Glutamatergic neuron (in vitro differentiated cells): ENCODE data around the gene INO80C. TPM values are rescaled to one million over a fixed set of nuclear protein-coding genes. Genes with fewer than 3 reads are reported as not detected.
"Not testable (repeated sequence)": the region's sequence is repeated elsewhere in the genome, so short reads cannot be mapped to it uniquely, and the experiment has no call there.

Experiments used
- DNase-seq: peaks from one replicate; pipeline ENCODE4 v3.0.0; 2022
- H3K27ac Mint-ChIP-seq: one replicate; pipeline ENCODE4 v1.8.0; 2020; ENCODE audit warnings: mild to moderate bottlenecking, mixed read lengths, inconsistent platforms; ENCODE audit not compliant: unreplicated experiment
- H3K27me3 Mint-ChIP-seq: one replicate; pipeline ENCODE4 v1.8.0; 2020; ENCODE audit warnings: mild to moderate bottlenecking, moderate library complexity, mixed read lengths, inconsistent platforms; ENCODE audit not compliant: unreplicated experiment
- H3K36me3 Mint-ChIP-seq: one replicate; pipeline ENCODE4 v1.8.0; 2020; ENCODE audit warnings: mild to moderate bottlenecking, mixed read lengths, inconsistent platforms; ENCODE audit not compliant: unreplicated experiment
- H3K4me1 Mint-ChIP-seq: one replicate; pipeline ENCODE4 v1.8.0; 2020; ENCODE audit warnings: mild to moderate bottlenecking, low read depth, mixed read lengths, inconsistent platforms; ENCODE audit not compliant: unreplicated experiment
- H3K4me3 Mint-ChIP-seq: one replicate; pipeline ENCODE4 v1.8.0; 2020; ENCODE audit warnings: mild to moderate bottlenecking, mixed read lengths, inconsistent platforms; ENCODE audit not compliant: unreplicated experiment
- H3K9me3 Mint-ChIP-seq: one replicate; pipeline ENCODE4 v1.8.0; 2020; ENCODE audit warnings: mild to moderate bottlenecking, moderate library complexity, mixed read lengths, inconsistent platforms; ENCODE audit not compliant: unreplicated experiment
- total RNA-seq: library from RNA; stranded (reverse); fragmentation: NEBNext Ultra II Directional; extraction: Animal tissue kit (Norgen Biotek cat#: 25700); gene quantifications from one replicate; pipeline ENCODE4 v1.2.1, GENCODE V29; 2021; ENCODE audit not compliant: unreplicated experiment
- TF ChIP-seq, protein P1 (sequence below): fragments of 200-600 bp; sonication (generic); IDR thresholded peaks from one replicate; pipeline ENCODE4 v1.5.0; 2021; ENCODE audit not compliant: partially characterized antibody, unreplicated experiment

The INO80C gene
- total RNA-seq, 1 donor from 2014 or later, result 38.7 TPM

DNA sequence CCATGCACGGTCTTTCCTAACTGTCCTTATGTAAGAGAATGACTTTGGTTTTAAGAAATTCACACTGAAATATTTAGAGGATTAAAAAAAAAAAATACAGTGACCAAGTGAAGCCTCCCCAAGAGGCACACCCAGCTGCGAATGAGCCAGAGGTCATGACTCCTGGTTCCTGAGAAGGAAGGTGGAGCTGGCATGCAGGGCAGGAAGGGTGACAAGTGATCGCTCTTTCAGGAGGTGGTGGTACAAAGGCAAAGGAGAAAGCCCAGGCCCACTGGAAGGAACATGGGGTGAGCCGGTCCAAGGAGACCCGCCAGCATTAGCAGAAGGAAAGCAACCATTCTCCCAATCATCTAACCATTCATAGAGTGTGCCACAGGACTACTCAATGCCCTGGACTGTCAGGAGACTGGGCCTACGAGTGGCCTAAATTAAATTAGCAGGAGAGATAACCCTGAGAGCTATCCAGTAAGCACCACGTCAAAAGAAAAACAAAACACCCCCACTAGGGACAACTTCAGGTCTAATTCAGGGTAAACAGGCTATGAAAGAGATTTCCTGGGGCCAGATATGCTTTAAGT, 7.8 kb downstream of the INO80C start:
- DNase-seq, result no peak
- Mint-ChIP-seq H3K4me1 (peaks cover 33% of the 10 kb centered on the region), H3K36me3 (no peaks in the 10 kb centered on the region), H3K27me3 (peaks cover 2% of the 10 kb centered on the region), H3K9me3 (no peaks in the 10 kb centered on the region), H3K27ac (no peak overlapping the region), H3K4me3 (no peak overlapping the region)
- TF ChIP-seq, protein P1, sequence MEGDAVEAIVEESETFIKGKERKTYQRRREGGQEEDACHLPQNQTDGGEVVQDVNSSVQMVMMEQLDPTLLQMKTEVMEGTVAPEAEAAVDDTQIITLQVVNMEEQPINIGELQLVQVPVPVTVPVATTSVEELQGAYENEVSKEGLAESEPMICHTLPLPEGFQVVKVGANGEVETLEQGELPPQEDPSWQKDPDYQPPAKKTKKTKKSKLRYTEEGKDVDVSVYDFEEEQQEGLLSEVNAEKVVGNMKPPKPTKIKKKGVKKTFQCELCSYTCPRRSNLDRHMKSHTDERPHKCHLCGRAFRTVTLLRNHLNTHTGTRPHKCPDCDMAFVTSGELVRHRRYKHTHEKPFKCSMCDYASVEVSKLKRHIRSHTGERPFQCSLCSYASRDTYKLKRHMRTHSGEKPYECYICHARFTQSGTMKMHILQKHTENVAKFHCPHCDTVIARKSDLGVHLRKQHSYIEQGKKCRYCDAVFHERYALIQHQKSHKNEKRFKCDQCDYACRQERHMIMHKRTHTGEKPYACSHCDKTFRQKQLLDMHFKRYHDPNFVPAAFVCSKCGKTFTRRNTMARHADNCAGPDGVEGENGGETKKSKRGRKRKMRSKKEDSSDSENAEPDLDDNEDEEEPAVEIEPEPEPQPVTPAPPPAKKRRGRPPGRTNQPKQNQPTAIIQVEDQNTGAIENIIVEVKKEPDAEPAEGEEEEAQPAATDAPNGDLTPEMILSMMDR, result no peak

DNA sequence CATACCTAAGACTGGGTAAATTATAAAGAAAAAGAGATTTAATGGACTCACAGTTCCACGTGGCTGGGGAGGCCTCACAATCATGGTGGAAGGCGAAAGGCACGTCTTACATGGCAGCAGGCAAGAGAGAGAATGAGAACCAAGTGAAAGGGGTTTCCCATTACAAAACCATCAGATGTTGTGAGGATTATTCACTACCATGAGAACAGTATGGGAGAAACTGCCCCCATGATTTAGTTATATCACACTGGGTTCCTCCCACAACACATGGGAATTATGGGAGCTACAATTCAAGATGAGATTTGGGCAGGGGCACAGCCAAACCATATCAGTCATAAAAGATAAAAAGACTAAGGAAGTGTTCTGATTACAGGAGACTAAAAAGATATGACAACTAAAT, 8.5 kb downstream of the INO80C start:
- H3K27me3 Mint-ChIP-seq, DNase-seq, H3K9me3 Mint-ChIP-seq, H3K27ac Mint-ChIP-seq, H3K4me3 Mint-ChIP-seq, H3K36me3 Mint-ChIP-seq: not testable (repeated sequence)
- H3K4me1 Mint-ChIP-seq, result peaks cover 27% of the 10 kb centered on the region

DNA sequence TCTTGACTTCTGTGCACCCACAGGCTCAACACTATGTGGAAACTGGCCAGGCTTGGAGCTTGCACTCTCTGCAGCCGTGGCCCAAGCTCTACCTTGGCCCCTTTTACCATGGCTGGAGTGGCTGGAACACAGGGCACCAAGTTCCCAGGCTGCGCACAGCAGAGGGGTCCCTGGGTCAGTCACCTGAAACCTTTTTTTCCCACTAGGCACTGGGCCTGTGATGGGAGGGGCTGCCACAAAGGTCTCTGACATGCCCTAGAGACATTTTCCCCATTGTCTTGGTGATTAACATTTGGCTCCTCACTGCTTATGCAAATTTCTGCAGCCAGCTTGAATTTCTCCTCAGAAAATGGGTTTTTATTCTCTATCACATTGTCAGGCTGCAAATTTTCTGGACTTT, 9.4 kb downstream of the INO80C start:
- not testable (repeated sequence) for H3K9me3 Mint-ChIP-seq, H3K27me3 Mint-ChIP-seq, H3K27ac Mint-ChIP-seq, H3K4me3 Mint-ChIP-seq, H3K36me3 Mint-ChIP-seq, DNase-seq
- peaks cover 24% of the 10 kb centered on the region for H3K4me1 Mint-ChIP-seq

DNA sequence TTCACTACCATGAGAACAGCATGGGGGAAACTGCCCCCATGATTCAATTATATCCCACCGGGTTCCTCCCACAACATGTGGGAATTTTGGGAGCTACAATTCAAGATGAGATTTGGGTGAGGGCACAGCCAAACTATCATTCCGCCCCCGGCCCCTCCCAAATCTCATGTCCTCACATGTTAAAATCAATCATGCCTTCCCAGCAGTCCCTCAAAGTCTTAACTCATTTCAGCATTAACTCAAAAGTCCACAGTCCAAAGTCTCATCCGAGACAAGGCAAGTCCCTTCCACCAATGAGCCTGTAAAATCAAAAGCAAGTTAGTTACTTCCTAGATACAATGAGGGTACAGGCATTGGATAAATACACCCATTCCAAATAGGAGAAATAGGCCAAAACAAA, 10.2 kb downstream of the INO80C start:
- not testable (repeated sequence) for DNase-seq, H3K27ac Mint-ChIP-seq, H3K4me3 Mint-ChIP-seq, H3K36me3 Mint-ChIP-seq, H3K9me3 Mint-ChIP-seq, H3K27me3 Mint-ChIP-seq
- peaks cover 24% of the 10 kb centered on the region for H3K4me1 Mint-ChIP-seq

DNA sequence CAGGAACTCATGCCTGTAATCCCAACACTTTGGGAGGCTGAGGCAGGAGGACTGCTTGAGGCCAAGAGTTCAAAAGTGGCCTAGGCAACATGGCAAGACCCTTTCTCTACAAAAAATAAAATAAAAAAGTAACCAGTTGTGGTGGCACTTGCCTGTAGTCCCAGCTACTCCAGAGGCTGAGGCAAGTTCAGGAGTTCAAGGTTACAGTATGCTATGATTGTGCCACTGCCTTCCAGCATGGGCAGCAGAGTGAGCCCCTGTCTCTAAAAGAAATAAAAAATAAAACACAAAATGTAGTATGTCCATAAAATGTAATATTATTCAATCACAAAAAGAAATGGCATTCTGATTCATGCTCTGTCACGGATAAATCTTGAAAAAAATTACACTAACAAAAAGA, 11.9 kb downstream of the INO80C start:
- no peak overlapping the region for H3K4me3 Mint-ChIP-seq
- peaks cover 12% of the 10 kb centered on the region for H3K4me1 Mint-ChIP-seq

DNA sequence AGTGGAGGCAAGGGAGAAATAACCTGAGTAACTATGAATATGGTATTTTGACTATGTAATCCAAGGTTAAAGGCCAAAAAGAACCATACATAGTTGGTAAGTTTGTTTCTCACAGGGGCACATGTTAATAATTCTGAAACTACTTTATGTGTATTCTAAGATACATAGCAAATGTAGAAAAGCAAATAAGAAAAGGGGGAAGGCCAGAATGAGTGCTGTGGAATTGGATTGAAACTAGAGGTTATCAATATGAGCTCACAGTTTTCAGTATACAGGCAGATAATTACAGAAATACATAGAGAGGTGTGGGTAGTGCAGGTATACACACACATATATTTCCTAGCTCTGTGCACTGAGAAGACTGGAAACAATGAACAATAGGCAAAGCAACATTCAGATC, 13.7 kb downstream of the INO80C start:
- no peaks in the 10 kb centered on the region for H3K27me3 Mint-ChIP-seq
- peaks cover 8% of the 10 kb centered on the region for H3K4me1 Mint-ChIP-seq
- no peaks in the 10 kb centered on the region for H3K9me3 Mint-ChIP-seq
- no peak for DNase-seq
- no peak overlapping the region for H3K27ac Mint-ChIP-seq
- H3K36me3 Mint-ChIP-seq, result no peaks in the 10 kb centered on the region
- TF ChIP-seq, protein P1, result no peak
- no peak overlapping the region for H3K4me3 Mint-ChIP-seq

More for the DNA sequence above, 11.9 kb downstream of the INO80C start:
- no peak overlapping the region for H3K27ac Mint-ChIP-seq
- no peak for DNase-seq
- TF ChIP-seq, protein P1, result no peak
- no peaks in the 10 kb centered on the region for H3K36me3 Mint-ChIP-seq
- peaks cover 2% of the 10 kb centered on the region for H3K27me3 Mint-ChIP-seq
- H3K9me3 Mint-ChIP-seq, result no peaks in the 10 kb centered on the region

DNA sequence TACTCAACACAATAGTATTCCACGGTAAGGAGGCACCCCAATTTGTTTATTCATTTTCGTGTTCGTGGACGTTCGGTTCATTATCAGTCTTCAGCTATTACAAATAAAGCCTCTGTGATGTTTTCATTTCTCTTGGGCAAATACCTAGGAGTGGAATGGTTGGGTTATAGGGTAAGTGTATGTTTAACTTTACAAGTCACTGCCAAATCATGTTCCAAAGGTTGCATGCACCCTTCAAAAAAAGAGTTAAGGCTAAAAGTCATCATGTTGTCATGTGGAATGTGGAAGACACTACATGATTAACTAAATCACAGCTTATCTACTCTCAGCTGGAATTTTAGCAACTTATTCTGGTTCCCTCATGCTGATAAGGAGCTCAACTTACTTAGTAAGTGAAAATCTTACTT, 15.8 kb downstream of the INO80C start:
- H3K9me3 Mint-ChIP-seq, result no peaks in the 10 kb centered on the region
- no peaks in the 10 kb centered on the region for H3K27me3 Mint-ChIP-seq
- H3K4me3 Mint-ChIP-seq, result no peak overlapping the region
- H3K36me3 Mint-ChIP-seq, result no peaks in the 10 kb centered on the region
- H3K4me1 Mint-ChIP-seq, result peaks cover 18% of the 10 kb centered on the region
- H3K27ac Mint-ChIP-seq, result no peak overlapping the region
- TF ChIP-seq, protein P1, result no peak
- DNase-seq, result no peak
